Eye (tissue), 1 donor: ENCODE measurements around the gene LCORL.
"Not testable (repeated sequence)": the region's sequence is repeated elsewhere in the genome, so short reads cannot be mapped to it uniquely, and the experiment has no call there.

ENCODE experiments used
- DNase-seq: peaks from one replicate; pipeline ENCODE4 v3.0.0-alpha.2; 2015

Gene LCORL

DNA sequence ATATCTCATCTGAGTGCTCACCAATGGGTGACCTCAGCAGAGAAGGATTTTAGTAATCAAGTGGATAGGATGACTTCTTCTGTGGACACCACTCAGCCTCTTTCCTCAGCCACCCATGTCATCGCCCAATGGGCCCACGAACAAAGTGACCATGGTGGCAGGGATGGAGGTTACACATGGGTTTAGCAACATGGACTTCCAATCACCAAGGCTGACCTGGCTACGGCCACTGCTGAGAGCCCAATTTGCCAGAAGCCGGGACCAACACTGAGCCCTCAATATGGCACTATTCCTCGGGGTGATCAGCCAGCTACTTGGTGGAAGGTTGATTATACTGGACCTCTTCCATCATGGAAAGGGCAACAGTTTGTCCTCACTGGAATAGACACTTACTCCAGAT lies 97.4 kb downstream of the LCORL start:
- no peak for DNase-seq

DNA sequence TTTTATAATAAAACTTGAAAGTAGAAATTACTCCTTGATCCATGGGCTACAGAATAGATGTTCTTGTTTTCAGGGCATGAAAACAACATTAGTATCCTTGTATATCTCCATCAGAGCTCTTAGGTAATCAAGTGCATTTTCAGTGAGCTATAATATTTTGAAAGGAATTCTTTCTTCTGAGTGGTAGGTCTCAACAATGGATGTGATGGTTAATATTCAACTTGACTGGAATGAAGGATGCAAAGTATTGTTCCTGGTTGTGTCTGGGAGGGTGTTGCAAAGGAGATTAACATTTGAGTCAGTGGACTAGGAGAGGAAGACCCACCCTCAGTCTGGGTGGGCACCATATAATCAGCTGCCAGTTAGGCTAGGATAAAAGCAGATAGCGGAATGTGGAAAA lies 100.1 kb downstream of the LCORL start:
- DNase-seq = no peak

DNA sequence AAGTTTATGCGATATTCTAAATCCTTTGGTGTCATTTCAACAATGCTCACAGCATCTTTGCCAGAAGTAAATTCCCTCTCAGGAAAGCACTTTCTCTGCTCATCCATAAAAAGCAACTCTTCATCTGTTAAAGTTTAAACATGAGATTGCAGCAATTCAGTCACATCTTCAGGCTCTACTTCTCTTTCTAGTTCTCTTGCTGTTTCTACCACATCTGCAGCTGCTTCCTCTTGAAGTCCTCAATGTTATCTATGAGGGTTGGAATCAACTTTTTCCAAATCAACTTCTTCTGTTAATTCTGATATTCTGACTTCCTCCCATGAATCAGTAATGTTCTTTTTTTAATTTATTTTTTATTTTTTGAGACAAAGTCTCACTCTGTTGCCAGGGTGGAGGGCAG lies 100.9 kb downstream of the LCORL start:
- DNase-seq = no peak

DNA sequence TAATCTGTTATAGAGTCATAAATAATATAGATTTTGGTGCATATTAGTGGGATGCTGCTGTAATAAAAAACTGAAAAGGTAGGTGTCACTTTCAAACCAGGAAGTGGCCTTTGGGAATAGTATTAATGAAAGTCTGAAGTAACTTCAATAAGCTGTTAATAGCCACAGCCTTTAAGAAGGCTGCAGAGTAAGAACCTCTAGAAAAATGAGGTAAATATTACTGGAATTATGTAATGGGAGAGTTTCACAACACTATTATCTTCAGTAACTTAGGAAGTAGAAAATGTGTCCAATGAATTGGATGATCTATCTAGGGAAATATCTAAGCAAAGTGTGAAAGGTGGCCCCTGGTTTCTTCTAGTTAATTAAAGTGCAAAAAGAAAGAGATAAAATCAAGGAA lies 106.1 kb downstream of the LCORL start:
- no peak for DNase-seq

DNA sequence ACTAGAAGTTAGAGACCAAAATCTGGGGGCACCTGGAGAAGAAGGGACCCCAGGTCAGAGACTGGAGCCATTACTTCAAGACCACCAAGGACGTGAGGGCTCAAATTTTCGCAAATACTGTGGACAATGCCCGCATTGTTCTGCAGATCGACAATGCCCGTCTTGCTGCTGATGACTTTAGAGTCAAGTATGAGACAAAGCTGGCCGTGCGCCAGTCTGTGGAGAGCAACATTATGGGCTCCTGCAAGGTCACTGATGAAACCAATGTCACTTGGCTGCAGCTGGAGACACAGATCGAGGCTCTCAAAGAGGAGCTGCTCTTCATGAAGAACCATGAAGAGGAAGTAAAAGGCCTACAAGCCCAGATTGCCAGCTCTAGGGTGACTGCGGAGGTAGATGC lies 109.5 kb downstream of the LCORL start:
- no peak for DNase-seq

DNA sequence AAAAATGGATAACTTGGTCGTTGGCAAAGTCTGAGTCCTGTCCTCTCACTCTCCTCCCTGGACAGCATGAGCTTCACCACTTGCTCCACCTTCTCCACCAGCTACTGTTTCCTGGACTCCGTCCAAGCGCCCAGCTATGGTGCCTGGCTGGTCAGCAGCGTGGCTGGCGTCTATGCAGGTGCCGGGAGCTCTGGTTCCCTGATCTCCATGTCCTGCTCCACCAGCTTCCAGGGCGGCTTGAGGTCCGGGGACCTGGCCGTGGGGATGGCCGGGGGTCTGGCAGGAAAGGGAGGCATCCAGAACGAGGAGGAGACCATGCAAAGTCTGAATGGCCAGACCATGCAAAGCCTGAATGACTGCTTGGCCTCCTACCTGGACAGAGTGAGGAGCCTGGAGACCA lies 109.9 kb downstream of the LCORL start:
- DNase-seq = no peak

DNA sequence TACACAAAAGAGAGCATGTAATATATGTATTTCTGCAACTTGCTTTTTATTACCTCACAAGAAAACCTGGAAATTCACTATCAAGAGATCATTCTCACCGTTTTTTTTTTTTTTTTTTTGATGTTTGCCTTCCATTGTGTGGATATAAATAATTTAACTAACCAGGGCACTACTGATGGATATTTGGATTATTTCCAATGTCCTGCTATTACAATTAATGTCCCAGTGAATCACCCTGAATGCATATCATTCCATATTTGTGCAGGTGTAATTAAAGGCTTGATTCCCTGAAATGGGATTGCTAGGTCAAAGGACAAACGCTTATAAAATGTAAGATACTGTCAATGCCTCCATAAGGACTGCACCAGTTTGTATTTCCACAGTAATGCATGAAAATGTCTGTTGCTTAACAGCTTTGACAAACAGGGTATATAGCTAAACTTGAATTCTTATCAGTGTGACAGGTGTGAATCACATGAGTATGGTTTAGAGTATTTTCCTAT lies 123.0 kb downstream of the LCORL start:
- DNase-seq = no peak

DNA sequence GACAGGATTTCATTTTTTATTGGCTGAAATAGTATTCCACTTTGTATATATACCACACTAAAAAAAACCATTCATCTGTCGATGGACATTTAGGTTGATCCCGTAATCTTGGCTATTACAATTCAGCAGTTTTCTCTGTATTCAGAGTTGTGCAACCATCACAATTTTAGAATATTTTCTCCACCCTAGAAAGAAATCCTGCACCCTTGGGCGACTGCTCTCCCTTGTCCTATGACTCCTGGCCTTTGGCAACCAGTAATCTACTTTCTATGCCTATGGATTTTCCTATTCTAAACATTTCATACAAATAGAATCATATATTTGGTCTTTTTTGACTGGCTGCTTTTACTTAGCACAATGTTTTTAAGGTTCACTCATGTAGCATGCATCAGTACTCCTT lies 126.1 kb downstream of the LCORL start:
- DNase-seq = no peak

DNA sequence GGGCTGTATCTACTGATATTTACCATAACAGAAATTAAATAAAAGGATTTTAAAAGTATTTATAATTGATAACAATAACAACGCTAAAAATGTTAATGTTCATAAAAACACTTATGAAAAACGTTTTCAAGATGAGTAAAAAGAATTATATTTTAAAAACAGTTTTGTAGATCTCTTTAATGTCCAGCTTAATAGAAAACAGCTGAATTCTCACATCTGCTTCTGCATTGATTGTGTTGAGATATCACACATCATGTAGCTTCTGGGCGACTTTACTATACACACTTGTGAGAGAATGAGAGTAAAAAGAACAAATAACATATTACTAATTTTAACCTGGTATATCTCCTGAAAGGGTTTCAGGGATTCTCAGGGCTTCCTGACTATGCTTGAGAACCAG lies 127.1 kb downstream of the LCORL start:
- no peak for DNase-seq

DNA sequence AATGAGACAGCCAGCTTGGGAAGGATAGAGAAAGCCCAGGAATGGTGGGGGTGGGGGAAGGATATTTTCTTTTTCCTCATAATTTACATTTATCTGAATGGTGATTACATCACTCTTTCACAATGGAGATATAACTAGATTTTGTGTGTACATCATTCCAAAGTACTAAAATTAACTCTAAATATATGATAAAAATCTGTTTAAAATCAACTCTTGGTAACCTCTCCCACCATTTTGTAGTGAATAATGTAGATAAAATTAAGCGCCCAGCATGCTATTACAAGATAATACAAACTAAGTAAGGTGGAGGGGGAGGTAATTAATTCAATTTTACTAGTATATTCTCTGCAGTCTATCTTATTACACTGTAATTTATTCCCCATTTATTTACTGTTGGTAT lies 131.9 kb downstream of the LCORL start:
- no peak for DNase-seq

DNA sequence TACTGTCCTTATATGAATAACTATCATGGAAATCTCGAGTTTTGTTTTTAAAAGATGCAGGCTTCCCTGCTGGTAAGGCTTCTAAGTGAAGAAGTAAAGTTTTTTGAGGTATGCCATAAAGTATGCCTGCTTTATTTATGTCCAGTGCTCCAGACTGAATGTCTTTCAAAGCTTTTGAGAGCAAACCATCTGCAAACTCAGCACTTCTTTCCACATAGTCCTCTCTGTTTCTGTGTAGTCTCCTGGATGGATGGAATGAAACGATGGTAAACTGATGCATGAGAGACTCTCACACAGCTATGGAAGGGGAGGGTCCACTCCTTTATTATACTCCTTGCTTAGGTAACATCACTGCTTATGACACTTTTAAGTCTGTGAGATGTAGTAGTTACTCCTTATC lies 137.0 kb downstream of the LCORL start:
- no peak for DNase-seq

DNA sequence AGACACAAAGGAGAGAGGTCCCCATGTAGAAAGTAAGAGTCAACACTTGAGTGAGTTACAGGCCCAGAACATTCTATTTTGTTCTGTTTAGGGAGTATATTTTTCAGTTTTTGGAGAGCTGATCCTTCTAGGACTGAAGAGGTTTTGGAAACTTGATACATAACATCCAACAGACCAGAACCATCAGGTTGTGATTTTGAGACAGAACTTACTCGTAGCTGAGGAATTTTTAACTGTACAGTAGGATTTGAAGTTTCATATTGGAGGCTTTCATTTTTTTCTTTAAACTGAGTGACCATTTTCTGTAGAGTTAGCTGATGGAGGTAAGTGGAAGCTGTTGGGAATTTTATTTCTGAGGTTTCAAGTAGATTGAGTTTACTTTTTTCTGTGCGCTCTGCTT lies 137.5 kb downstream of the LCORL start:
- DNase-seq = no peak

DNA sequence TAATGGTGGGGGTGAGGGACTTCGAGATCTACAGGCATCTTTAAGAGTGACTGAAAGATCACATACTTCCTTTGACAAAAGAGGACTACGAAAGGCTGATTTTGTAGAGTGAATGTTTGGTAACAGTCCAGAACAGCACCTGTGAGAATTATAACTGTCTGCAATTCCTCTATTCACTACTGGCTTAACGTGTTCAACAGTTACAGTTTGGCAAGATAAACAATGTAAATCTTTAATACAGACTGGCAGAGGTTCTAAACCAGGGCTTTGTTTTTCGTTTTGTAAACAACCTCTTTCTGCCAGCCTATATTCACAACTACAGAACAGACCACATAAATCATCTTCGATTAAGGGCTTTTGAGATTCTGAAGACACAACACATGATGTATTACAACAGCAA lies 143.9 kb downstream of the LCORL start:
- DNase-seq = no peak

DNA sequence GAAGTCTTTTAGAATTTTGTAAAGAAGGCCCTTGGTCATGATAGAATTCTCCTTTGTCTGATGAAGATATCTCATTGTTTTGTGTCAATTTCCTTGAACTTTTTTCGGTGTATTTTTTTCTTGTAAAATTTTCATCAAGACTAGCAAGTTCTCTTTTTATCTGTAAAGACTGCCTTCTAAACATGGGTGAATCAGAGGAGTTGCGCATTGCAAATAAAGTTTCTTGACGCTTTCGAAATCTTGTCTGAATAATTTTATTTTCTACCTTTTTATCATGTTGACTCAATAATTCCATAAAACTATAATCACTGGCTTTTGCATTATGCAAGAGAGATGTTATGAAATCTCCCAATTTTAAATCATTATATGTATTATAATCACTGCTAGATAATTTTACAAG lies 144.6 kb downstream of the LCORL start:
- no peak for DNase-seq

DNA sequence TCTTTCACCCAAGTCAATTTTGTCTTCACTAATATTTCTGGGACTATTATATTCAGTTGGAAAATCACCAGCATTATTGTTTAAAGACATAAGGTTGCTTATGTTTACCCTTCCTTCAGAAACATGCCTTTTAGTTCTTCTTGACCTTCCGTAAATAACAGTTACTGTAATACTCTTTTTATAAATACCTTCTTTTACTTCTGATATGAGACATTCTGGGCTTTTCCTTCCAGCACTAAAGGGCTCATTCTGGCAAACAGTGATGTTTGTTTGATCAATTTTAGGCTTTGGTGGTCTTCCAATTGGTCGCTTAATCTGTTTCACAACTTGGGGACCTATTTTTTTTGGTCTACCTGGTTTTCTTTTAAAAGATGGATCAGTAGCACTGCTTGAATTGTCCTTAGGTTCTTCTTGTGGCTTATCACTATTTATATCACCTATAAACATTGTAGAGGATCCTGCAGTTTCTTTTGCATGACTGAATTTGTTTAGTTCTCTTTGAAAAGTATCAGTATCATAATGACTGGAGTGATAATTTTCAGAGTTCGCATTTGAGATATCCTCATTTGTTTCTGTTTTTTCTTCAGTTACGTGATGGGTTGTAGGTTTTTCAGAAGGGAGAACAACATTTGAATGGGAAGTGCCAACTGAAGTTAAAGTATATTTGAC lies 146.0 kb downstream of the LCORL start:
- no peak for DNase-seq

DNA sequence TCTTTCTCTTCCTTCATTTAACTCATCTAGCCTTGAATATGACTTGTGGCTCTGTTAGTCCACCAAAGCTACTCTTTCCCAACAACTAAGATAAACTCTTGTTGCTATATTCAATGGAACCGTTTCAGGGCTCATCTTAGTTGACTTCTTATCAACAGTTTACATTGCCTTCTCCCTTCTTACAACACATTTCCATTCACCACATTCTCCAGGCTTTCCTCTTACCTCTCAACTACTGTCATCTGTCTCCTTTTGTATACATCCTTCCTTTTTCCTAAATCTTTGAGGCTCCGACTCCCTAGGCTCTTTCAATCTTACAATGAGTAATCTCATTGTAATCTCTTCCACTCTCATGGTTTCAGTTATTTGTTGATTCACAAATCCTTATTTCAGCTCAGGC lies 152.2 kb downstream of the LCORL start:
- DNase-seq = no peak

DNA sequence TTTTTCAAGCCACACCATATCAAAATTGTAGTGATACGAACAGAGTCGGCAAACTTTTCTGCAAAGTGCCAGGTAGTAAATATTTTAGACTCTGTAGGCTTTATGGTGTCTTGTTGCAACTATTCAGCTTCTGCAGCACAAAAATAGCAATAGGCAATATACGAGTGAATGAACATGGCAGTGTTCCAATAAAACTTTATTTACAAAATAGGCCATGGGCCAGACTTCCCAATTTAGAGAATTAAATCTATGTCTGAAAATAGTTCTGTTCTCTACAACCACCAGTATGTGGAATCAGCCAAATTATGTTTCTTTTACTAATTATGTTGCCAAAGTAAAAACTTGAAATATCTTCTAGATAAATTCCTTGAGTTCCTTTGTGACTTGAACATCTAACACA lies 154.3 kb downstream of the LCORL start:
- DNase-seq = no peak

DNA sequence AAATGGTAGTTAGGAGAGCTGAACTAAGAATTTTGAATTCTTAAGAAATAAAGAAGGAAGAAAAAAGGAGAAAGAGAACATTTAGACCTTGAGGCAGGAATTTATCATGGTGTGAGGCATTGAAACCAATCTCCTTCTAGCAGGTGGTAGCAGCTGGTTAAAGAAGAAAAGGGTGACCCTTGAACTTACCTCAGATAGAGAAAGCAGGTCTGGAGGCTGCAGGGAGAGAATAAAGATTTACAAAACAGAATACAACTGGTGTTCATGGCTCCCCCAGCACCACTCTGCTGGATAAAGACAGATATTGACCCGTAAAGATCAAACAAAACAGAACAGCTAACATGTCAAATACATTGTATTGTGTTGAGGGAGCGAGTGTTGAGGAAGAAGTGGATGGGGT lies 154.7 kb downstream of the LCORL start:
- DNase-seq = no peak

DNA sequence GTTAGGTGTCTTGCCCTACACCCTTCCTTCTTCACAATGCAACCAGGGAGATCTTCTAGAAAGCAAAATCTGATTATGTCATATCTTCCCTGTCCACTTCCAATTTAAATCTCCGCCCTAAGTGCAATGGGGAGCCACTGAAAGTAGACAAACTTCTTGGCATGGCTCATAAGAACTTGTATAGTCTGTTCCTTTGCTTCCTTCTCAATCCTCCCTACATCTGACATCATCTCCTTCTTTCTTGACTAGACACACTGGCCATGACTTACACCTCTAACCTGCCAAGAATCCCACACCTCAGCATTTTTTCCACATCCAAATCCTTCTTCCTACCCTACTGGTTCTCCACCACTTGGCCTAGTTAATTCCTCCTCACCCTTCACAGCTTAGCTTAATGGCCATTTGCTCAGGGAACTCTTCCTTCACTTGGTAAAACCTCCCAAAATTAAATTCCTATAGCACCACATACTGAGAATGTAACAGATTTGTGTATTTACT lies 155.6 kb downstream of the LCORL start:
- no peak for DNase-seq

DNA sequence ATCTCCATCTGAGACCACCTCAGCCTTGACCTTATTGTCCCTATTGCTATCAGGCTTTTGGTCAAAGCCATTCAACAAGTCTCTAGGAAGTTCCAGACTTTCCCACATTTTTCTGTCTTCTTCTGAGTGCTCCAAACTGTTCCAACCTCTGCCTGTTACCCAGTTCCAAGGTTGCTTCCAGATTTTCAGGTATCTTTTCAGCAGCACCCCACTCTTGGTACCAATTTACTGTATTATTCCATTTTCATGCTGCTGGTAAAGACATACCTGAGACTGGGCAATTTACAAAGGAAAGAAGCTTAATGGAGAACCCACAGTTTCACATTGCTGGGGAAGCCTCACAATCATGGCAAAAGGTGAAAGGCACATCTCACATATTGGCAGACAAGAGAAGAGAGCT lies 159.6 kb downstream of the LCORL start:
- DNase-seq = not testable (repeated sequence)

DNA sequence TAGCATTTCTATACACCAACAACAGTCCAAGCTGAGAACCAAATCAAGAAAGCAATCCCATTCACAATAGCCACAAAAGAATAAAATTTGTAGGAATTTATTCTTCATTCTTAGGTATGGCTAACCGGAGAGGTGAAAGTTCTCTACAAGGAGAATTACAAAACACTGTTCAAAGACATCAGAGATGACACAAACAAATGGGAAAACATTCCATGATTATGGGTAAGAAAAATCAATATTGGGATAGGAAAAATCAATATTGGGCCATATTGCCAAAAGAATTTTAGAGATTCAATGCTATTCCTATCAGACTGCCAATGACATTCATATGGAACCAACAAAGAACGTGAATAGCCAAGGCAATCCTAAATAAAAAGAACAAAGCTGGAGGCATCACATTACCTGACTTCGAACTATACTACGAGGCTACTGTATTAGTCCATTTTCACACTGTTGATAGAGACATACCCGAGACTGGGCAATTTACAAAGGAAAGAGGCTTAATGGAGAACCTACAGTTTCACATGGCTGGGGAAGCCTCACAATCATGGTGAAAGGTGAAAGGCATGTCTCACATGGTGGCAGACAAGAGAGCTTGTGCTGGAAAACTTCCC lies 161.7 kb downstream of the LCORL start:
- no peak for DNase-seq

DNA sequence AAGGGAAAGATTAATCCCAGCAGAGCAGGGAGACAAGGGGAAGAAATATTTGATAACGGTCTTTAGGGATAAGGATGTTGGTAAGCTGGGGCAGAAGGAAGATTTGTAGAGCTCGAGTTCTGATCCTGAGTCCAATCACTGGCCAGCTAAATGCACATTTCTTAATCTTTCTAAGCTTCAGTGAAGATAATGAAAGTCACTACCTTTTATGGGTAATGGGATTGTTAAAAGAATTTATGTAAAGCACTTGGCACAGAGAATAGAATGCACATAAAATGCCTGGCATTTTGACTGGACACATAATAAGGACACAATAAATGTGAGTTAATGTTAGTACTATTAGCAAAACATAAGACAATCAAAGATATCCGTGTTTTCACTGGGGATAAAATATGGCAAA lies 167.5 kb downstream of the LCORL start:
- no peak for DNase-seq

DNA sequence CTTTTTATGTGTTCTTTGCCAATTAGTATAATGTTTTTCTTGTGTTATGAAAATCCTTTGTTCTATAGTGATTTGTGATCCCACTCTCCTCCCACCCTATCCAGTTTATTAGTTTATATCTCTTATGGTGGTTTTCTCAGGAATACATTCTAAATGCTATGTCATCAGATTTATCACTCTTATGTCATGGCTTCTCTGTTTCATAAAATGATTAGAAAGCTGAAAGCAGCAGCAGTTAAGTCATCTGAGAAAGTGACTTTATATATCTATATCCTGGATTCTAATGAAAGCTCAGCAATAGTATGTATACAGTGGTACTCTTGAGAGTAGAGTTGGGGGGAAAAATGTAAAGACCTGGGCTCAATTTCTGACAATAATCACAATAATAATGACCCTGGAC lies 169.6 kb downstream of the LCORL start:
- no peak for DNase-seq

DNA sequence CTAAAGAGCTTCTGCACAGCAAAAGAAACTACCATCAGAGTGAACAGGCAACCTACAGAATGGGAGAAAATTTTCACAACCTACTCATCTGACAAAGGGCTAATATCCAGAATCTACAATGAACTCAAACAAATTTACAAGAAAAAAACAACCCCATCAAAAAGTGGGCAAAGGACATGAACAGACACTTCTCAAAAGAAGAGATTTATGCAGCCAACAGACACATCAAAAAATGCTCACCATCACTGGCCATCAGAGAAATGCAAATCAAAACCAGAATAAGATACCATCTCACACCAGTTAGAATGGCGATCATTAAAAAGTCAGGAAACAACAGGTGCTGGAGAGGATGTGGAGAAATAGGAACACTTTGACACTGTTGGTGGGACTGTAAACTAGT lies 171.3 kb downstream of the LCORL start:
- DNase-seq = not testable (repeated sequence)

DNA sequence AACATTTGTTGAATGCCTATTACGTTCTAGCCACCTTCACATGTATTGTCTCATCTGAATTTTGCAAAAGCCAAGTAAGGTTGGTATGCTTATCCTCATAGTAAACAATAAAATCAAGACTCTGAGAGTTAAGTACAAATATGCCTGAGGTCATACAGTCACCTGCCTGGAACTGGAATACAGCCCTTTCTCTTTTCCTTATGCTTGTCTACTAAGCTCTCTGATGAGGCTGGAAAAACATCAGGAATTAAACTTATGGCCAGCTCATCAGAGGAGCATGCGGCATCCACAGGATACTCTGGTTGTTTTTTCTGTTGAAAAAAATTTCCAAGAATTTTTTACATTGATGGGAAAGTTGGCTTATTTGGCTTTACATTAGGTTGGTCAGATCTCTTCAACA lies 175.3 kb downstream of the LCORL start:
- no peak for DNase-seq
